NT2/D1 (cell line): ENCODE results near the gene INTS11.

ENCODE experiments used
- SUZ12 ChIP-seq: IDR thresholded peaks from 2 replicates; pipeline ENCODE4 v1.6.1; 2011; ENCODE audit not compliant: insufficient read length, insufficient read depth; ENCODE audit errors: extremely low read depth
- ZNF274 ChIP-seq: IDR thresholded peaks from 2 replicates; pipeline ENCODE4 v1.6.1; 2011; ENCODE audit warnings: mild to moderate bottlenecking, low read depth, low read length

- TF ChIP-seq ZNF274, result no peak
- TF ChIP-seq SUZ12, result no peak
Measured at GRCh38 chr1:1338278-1338677, 13.8 kb upstream of the INTS11 start.
